Measurements from ENCODE around the gene SPRN.
"Not testable (repeated sequence)": the region's sequence is repeated elsewhere in the genome, so short reads cannot be mapped to it uniquely, and the experiment has no call there.

The SPRN gene

DNA sequence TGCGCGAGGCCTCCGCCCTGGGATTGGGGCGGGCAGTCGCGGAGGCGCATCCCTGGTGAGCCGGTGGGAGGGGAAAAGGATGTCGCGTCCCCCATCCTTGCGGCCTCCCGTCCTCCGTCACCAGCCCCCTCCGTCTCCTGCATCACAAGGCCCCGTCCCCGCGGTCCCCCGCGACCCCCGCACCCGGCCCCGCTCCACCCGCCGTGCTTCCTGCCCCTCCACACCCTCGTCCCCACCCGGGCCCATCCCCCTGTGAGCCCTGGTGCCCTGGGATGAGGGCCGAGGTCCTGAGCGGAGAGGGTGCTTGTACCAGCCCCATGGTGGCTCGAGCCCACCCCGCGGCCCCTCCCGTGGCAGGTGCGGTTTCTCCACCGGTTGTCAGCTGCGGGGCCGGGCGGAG lies at the start of gene SPRN:
Gene SPRN, minus strand, starts transcription at position 25 of the 400 bp plus-strand sequence. CDS start 944 bp downstream, outside the sequence.
- DNase-seq (ENCODE audit: low spot score); H3K27ac ChIP-seq: not testable (repeated sequence)
- H3K4me3 ChIP-seq: peak within 1 kb of the TSS; percentile 55

DNA sequence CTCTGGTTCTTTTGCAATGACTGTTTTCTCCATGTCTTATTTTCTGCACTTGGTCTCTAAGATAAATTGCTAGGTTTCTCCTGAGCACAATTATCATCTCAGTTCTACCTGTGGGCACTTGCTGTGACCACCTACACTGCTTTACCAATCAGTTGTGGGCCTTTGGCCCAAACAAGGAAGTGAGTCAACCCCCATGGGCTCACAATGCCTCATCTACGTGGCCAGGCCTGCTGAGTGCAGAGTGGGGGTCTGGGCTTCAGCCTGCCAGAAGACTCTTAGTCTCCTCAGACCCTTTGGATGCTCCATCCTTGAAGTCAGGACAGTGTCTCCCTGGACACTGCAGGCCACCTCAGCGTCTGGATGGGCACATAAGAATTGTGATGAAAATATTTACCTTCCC lies 49.6 kb upstream of the SPRN start:
- no peak overlapping the region for H3K4me3 ChIP-seq
- DNase-seq (ENCODE audit: low spot score): no peak
- TF ChIP-seq, protein P1, sequence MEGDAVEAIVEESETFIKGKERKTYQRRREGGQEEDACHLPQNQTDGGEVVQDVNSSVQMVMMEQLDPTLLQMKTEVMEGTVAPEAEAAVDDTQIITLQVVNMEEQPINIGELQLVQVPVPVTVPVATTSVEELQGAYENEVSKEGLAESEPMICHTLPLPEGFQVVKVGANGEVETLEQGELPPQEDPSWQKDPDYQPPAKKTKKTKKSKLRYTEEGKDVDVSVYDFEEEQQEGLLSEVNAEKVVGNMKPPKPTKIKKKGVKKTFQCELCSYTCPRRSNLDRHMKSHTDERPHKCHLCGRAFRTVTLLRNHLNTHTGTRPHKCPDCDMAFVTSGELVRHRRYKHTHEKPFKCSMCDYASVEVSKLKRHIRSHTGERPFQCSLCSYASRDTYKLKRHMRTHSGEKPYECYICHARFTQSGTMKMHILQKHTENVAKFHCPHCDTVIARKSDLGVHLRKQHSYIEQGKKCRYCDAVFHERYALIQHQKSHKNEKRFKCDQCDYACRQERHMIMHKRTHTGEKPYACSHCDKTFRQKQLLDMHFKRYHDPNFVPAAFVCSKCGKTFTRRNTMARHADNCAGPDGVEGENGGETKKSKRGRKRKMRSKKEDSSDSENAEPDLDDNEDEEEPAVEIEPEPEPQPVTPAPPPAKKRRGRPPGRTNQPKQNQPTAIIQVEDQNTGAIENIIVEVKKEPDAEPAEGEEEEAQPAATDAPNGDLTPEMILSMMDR (IDR thresholded peaks at IDR 0.05): no peak
- no peak overlapping the region for H3K27ac ChIP-seq

GRCh38 chr10:133473270-133473669 lies 48.8 kb upstream of the SPRN start:
- DNase-seq (ENCODE audit: low spot score): no peak
- TF ChIP-seq, protein P1 (IDR thresholded peaks at IDR 0.05): no peak
- Histone ChIP-seq H3K4me3 (no peak overlapping the region), H3K27ac (no peak overlapping the region)

DNA sequence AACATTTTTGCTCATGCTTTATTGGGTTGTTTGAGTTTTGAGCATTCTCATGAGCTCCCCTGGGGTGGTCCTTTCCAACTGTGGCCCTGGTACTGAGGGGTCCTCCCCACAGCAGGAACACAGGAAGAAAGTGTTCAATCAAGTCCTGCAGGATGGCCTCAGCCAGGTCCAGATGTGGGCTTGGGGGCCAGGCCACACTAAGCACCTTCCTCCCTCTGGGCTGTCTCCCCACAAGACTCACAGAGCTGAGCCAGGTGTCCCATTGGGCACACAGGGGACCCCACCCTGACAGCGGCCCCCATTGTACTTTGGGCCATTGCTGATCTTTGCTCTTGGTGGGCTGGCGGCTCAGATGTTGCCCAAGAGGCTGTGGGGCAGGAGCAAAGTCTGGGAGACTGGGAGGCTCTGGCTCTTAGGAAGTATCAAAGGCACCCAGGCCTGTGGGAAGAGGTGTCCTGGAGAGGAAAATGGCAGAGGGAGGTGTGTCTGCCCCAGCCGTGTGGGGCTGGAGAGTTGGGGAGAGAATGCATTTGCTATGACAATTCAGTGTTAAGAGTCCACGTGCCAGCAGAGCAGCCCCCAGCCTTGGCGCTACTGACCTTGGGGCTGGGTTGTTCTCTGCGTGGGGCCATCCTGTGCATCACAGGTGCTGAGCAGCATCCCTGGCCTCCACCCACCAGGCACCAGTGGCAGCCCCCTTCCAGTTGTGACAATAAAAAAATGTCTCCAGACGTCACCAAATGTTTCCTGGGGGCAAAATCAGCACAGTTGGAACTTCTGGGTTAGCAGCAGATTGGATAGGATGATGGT lies 47.1 kb upstream of the SPRN start:
- TF ChIP-seq, protein P1 (IDR thresholded peaks at IDR 0.05): no peak
- Histone ChIP-seq H3K4me3 (no peak overlapping the region), H3K27ac (no peak overlapping the region)
- DNase-seq (ENCODE audit: low spot score): no peak

GRCh38 chr10:133469205-133469604 lies 44.8 kb upstream of the SPRN start:
- DNase-seq (ENCODE audit: low spot score); H3K27ac ChIP-seq; H3K4me3 ChIP-seq: not testable (repeated sequence)

DNA sequence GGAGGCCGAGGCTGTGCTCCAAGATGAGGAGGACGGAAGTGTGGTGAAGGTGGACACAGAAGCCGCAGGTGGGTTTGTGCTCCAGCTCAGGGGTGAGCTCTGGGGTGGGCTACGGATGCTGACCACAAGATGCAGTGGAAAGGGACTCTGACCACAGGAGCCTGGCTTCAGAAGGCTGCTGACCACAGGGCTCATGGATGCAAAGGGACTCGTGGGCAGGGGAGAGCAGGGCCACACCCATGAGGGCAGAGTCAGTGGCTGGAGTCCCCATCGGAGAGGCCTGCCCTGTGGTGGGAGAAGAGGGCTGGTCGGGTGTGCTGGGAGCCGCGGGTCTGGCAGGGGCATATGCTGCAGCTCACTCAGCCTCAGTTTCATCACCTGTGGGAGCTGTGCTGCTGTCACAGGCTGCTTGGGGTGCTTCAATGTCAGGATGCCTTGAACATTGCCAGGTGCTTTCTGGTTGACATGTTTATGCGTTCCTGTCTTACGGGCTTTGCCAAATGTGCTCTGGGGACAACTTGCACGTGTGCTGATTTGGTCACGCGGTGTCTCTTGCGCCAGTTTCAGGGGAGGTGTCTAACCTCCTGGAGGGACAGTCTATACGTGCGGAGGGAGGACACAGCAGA lies 43.0 kb upstream of the SPRN start:
- peak; percentile 40 for DNase-seq (ENCODE audit: low spot score)
- TF ChIP-seq, protein P1 (IDR thresholded peaks at IDR 0.05): no peak
- no peak overlapping the region for H3K27ac ChIP-seq
- H3K4me3 ChIP-seq: no peak overlapping the region

DNA sequence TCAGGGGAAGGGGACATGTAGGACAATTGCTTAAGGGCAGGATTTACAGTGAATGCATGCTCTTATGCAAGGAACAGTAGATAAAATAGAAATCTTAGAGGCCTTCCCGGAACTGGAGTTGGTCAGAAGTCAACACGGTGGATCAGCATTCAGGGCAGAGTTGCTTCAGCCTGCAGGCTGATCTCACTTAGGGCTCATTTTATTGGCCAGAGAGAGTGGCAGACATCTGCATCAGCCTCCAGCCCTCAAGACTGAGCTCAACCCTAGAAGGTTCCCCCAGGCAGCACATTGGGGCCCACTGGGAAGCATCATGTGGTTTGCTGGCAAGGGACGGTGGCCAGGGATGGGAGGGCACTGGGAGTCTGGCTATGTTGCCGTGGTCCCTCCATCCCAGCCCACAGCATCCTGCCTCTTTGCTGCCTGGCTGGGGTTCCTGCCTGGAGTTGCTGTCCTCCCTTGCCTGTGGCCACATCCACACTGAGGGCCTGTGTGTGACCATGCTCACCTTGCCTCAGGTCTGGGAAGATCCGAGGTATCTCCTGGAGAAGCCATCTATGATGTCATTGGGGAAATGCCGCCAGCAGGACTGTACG lies 42.4 kb upstream of the SPRN start:
- TF ChIP-seq, protein P1 (IDR thresholded peaks at IDR 0.05): no peak
- DNase-seq (ENCODE audit: low spot score): peak; percentile 55

More for the DNA sequence above, 42.4 kb upstream of the SPRN start:
- no peak overlapping the region for H3K4me3 ChIP-seq
- no peak overlapping the region for H3K27ac ChIP-seq
